ENCODE measurements around the gene RRP9. TPM values are rescaled to one million over a fixed set of nuclear protein-coding genes. Genes with fewer than 3 reads are reported as not detected.
A peak's percentile ranks its signal among the peaks of the same experiment; 100 is the strongest.

RRP9 gene
- total RNA-seq, 3 donors from 2014 or later (not counting 1 experiment from before 2014, with no cell fraction given): 11.2 to 13.0 (median 12.7) TPM

GRCh38 chr3:51946796-51947195, 5.1 kb upstream of the RRP9 start:
- ATAC-seq (no peak), DNase-seq (no peak)
- WGBS (ENCODE audit: insufficient coverage): 85% methylated on average over 4 of the region's 4 CpGs
- Mint-ChIP-seq H3K36me3 (no peaks in the 10 kb centered on the region), H3K27me3 (ENCODE audit: low read depth in 2 of 2) (no peaks in the 10 kb centered on the region), H3K4me3 (no peak overlapping the region), H3K4me1 (peaks cover 11 to 18% of the 10 kb centered on the region in 2 donors), H3K27ac (no peak overlapping the region), H3K9me3 (no peaks in the 10 kb centered on the region)
- Histone ChIP-seq H3K36me3 (ENCODE audit: control insufficient read depth, insufficient read depth, low read length) (no peaks in the 10 kb centered on the region), H3K4me3 (ENCODE audit: low read length) (no peak overlapping the region), H3K27ac (ENCODE audit: low read length) (no peak overlapping the region), H3K4me1 (ENCODE audit: control insufficient read depth, insufficient read depth, low read length) (peaks cover 19% of the 10 kb centered on the region), H3K9me3 (ENCODE audit: control insufficient read depth, insufficient read depth, low read length) (no peaks in the 10 kb centered on the region), H3K27me3 (ENCODE audit: control insufficient read depth, insufficient read depth, low read length) (no peaks in the 10 kb centered on the region)
- TF ChIP-seq CTCF (IDR thresholded peaks at IDR 0.05): no peak
- intact Hi-C loops (cut with micrococcal nuclease): no loop called here

GRCh38 chr3:51945926-51946705, 4.4 kb upstream of the RRP9 start:
- peaks cover 15 to 25% of the 10 kb centered on the region in 2 donors for H3K4me1 Mint-ChIP-seq
- no peak for DNase-seq

GRCh38 chr3:51945031-51945840, 3.5 kb upstream of the RRP9 start:
- WGBS (ENCODE audit: insufficient coverage): 95% methylated on average over 18 of the region's 18 CpGs
- TF ChIP-seq CTCF (IDR thresholded peaks at IDR 0.05): no peak
- no peak overlapping the region for H3K27ac ChIP-seq (ENCODE audit: low read length)
- DNase-seq (no peak), ATAC-seq (no peak)
- H3K27ac Mint-ChIP-seq: peak overlapping the region in 1 of 2 donors; percentile 42
- H3K4me1 ChIP-seq (ENCODE audit: control insufficient read depth, insufficient read depth, low read length): peaks cover 32% of the 10 kb centered on the region
- no peaks in the 10 kb centered on the region for H3K9me3 ChIP-seq (ENCODE audit: control insufficient read depth, insufficient read depth, low read length)
- no peak overlapping the region for H3K4me3 Mint-ChIP-seq
- H3K36me3 Mint-ChIP-seq: no peaks in the 10 kb centered on the region
- H3K27me3 Mint-ChIP-seq (ENCODE audit: low read depth in 2 of 2): no peaks in the 10 kb centered on the region
- H3K4me1 Mint-ChIP-seq: peaks cover 22 to 32% of the 10 kb centered on the region in 2 donors
- H3K4me3 ChIP-seq (ENCODE audit: low read length): no peak overlapping the region
- intact Hi-C loops (cut with micrococcal nuclease): no loop called here
- H3K9me3 Mint-ChIP-seq: no peaks in the 10 kb centered on the region
- H3K36me3 ChIP-seq (ENCODE audit: control insufficient read depth, insufficient read depth, low read length): no peaks in the 10 kb centered on the region
- no peaks in the 10 kb centered on the region for H3K27me3 ChIP-seq (ENCODE audit: control insufficient read depth, insufficient read depth, low read length)

More at GRCh38 chr3:51945926-51946705, 4.4 kb upstream of the RRP9 start:
- Histone ChIP-seq H3K27ac (ENCODE audit: low read length) (no peak overlapping the region), H3K4me3 (ENCODE audit: low read length) (no peak overlapping the region), H3K36me3 (ENCODE audit: control insufficient read depth, insufficient read depth, low read length) (no peaks in the 10 kb centered on the region), H3K27me3 (ENCODE audit: control insufficient read depth, insufficient read depth, low read length) (no peaks in the 10 kb centered on the region), H3K9me3 (ENCODE audit: control insufficient read depth, insufficient read depth, low read length) (no peaks in the 10 kb centered on the region), H3K4me1 (ENCODE audit: control insufficient read depth, insufficient read depth, low read length) (peaks cover 24% of the 10 kb centered on the region)
- no peaks in the 10 kb centered on the region for H3K36me3 Mint-ChIP-seq
- intact Hi-C loops (cut with micrococcal nuclease): no loop called here
- H3K27ac Mint-ChIP-seq: no peak overlapping the region
- TF ChIP-seq CTCF (IDR thresholded peaks at IDR 0.05): no peak
- no peaks in the 10 kb centered on the region for H3K27me3 Mint-ChIP-seq (ENCODE audit: low read depth in 2 of 2)
- H3K9me3 Mint-ChIP-seq: no peaks in the 10 kb centered on the region
- no peak overlapping the region for H3K4me3 Mint-ChIP-seq
- 96% methylated on average over 14 of the region's 14 CpGs for WGBS (ENCODE audit: insufficient coverage)
- no peak for ATAC-seq
